ENCODE measurements around the gene ROR2.
A peak's percentile ranks its signal among the peaks of the same experiment; 100 is the strongest.

GRCh38 chr9:91734371-91734981, 215.6 kb downstream of the ROR2 start:
- TF ChIP-seq, protein P1, sequence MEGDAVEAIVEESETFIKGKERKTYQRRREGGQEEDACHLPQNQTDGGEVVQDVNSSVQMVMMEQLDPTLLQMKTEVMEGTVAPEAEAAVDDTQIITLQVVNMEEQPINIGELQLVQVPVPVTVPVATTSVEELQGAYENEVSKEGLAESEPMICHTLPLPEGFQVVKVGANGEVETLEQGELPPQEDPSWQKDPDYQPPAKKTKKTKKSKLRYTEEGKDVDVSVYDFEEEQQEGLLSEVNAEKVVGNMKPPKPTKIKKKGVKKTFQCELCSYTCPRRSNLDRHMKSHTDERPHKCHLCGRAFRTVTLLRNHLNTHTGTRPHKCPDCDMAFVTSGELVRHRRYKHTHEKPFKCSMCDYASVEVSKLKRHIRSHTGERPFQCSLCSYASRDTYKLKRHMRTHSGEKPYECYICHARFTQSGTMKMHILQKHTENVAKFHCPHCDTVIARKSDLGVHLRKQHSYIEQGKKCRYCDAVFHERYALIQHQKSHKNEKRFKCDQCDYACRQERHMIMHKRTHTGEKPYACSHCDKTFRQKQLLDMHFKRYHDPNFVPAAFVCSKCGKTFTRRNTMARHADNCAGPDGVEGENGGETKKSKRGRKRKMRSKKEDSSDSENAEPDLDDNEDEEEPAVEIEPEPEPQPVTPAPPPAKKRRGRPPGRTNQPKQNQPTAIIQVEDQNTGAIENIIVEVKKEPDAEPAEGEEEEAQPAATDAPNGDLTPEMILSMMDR (IDR thresholded peaks at IDR 0.05 in 8 of 11, conservative IDR thresholded peaks at IDR 0.05 in 3 of 11) = peak; percentile 52 to 95 (median 91)
- TF ChIP-seq POLR2AphosphoS5 (IDR thresholded peaks at IDR 0.05) = no peak
